Upper lobe of left lung (tissue), 4 donors: ENCODE measurements around the gene PPIL1.

Source experiments
- EP300 ChIP-seq, 4 donors: sonication (generic); formaldehyde crosslinking; IDR thresholded peaks; one replicate each; pipeline ENCODE4 v1.5.1; 2017; ENCODE audit warnings: antibody characterized with exemption in 4 of 4, control low read depth in 2 of 4
- POLR2A ChIP-seq, 4 donors: fragments of 450-650 bp; IDR thresholded peaks; one replicate each; pipeline ENCODE4 v1.5.1; 2016 to 2017; ENCODE audit warnings: antibody characterized with exemption in 4 of 4, mild to moderate bottlenecking in 2 of 4
- POLR2AphosphoS5 ChIP-seq, 2 donors: sonication (generic); formaldehyde crosslinking; IDR thresholded peaks; one replicate each; pipeline ENCODE4 v1.5.1; 2017; ENCODE audit warnings: antibody characterized with exemption in 2 of 2
- TF ChIP-seq, protein P1 (sequence below), 6 experiments: fragments of 450-650 bp in 4 of 6; fragments of 200-600 bp in 2 of 6; sonication (generic) in 2 of 6; IDR thresholded peaks; one replicate each; pipeline ENCODE4 v1.5.1; 2016 to 2019; ENCODE audit warnings: antibody characterized with exemption in 6 of 6

- TF ChIP-seq, protein P1, sequence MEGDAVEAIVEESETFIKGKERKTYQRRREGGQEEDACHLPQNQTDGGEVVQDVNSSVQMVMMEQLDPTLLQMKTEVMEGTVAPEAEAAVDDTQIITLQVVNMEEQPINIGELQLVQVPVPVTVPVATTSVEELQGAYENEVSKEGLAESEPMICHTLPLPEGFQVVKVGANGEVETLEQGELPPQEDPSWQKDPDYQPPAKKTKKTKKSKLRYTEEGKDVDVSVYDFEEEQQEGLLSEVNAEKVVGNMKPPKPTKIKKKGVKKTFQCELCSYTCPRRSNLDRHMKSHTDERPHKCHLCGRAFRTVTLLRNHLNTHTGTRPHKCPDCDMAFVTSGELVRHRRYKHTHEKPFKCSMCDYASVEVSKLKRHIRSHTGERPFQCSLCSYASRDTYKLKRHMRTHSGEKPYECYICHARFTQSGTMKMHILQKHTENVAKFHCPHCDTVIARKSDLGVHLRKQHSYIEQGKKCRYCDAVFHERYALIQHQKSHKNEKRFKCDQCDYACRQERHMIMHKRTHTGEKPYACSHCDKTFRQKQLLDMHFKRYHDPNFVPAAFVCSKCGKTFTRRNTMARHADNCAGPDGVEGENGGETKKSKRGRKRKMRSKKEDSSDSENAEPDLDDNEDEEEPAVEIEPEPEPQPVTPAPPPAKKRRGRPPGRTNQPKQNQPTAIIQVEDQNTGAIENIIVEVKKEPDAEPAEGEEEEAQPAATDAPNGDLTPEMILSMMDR (IDR thresholded peaks at IDR 0.05) = no peak
- TF ChIP-seq POLR2A (IDR thresholded peaks at IDR 0.05) (no peak), EP300 (IDR thresholded peaks at IDR 0.05) (no peak), POLR2AphosphoS5 (IDR thresholded peaks at IDR 0.05) (no peak)
Observed at GRCh38 chr6:36873115-36873514, 1.5 kb downstream of the PPIL1 start.
